GM12874 (cell line): Measurements from ENCODE around the gene RIMOC1.

Experiments
- CTCF ChIP-seq: IDR thresholded peaks from 2 replicates; pipeline ENCODE4 v1.5.1; 2011; ENCODE audit warnings: low read depth, mild to moderate bottlenecking, control low read depth, low read length, moderate library complexity; ENCODE audit not compliant: insufficient read depth

The RIMOC1 gene

GRCh38 chr5:41921166-41921565, 17.0 kb downstream of the RIMOC1 start:
- TF ChIP-seq CTCF, result no peak

- TF ChIP-seq CTCF, result no peak
These were observed 17.7 kb downstream of the RIMOC1 start for GRCh38 chr5:41921874-41922273.

- TF ChIP-seq CTCF, result no peak
These were observed 20.4 kb downstream of the RIMOC1 start for GRCh38 chr5:41924526-41924871.

- peak; percentile 76 for TF ChIP-seq CTCF
These were observed 20.9 kb downstream of the RIMOC1 start, which contains the start of gene FBXO4 for GRCh38 chr5:41924872-41925554. Gene FBXO4, plus strand, starts transcription at chr5:41925281. Its CDS starts 29 bp downstream, at chr5:41925310.

GRCh38 chr5:41925555-41925951, 21.4 kb downstream of the RIMOC1 start:
- TF ChIP-seq CTCF, result no peak

- no peak for TF ChIP-seq CTCF
These were observed 23.5 kb downstream of the RIMOC1 start for GRCh38 chr5:41927604-41928003.

GRCh38 chr5:41929035-41929434, 24.9 kb downstream of the RIMOC1 start:
- TF ChIP-seq CTCF, result no peak
